Chondrocyte (in vitro differentiated cells): ENCODE measurements around the gene SERPINB10. TPM values are rescaled to one million over a fixed set of nuclear protein-coding genes. Genes with fewer than 3 reads are reported as not detected.

Source experiments
- DNase-seq: peaks from one replicate; pipeline ENCODE4 v3.0.0; 2021; ENCODE audit warnings: mixed read lengths, low spot score
- H3K27ac Mint-ChIP-seq: one replicate; pipeline ENCODE4 v1.8.0; 2021; ENCODE audit warnings: mild to moderate bottlenecking, moderate library complexity, mixed read lengths; ENCODE audit not compliant: unreplicated experiment
- H3K27me3 Mint-ChIP-seq: 2 replicates; pipeline ENCODE4 v1.8.0; 2021; ENCODE audit warnings: low read depth, mixed read lengths
- H3K36me3 Mint-ChIP-seq: 2 replicates; pipeline ENCODE4 v1.8.0; 2021; ENCODE audit warnings: low read depth, mixed read lengths
- H3K4me1 Mint-ChIP-seq: 2 replicates; pipeline ENCODE4 v1.8.0; 2021; ENCODE audit warnings: low read depth, mild to moderate bottlenecking, mixed read lengths
- H3K4me3 Mint-ChIP-seq: one replicate; pipeline ENCODE4 v1.8.0; 2021; ENCODE audit warnings: mild to moderate bottlenecking, moderate library complexity, mixed read lengths; ENCODE audit not compliant: unreplicated experiment
- H3K9me3 Mint-ChIP-seq: 2 replicates; pipeline ENCODE4 v1.8.0; 2021; ENCODE audit warnings: low read depth, mixed read lengths
- CTCF ChIP-seq: fragments of 200-600 bp; sonication (generic); IDR thresholded peaks from 2 replicates; pipeline ENCODE4 v1.5.0; 2021; ENCODE audit warnings: antibody characterized with exemption, mild to moderate bottlenecking, moderate library complexity
- long read RNA-seq: library from polyadenylated mRNA; stranded (forward); transcript quantifications from one replicate; pipeline ENCODE4 v2.0.0, GENCODE V29; 2021
- total RNA-seq: library from RNA; stranded (reverse); gene quantifications from 3 replicates; pipeline ENCODE4 v1.2.1, GENCODE V29; 2021

Gene SERPINB10, protein sequence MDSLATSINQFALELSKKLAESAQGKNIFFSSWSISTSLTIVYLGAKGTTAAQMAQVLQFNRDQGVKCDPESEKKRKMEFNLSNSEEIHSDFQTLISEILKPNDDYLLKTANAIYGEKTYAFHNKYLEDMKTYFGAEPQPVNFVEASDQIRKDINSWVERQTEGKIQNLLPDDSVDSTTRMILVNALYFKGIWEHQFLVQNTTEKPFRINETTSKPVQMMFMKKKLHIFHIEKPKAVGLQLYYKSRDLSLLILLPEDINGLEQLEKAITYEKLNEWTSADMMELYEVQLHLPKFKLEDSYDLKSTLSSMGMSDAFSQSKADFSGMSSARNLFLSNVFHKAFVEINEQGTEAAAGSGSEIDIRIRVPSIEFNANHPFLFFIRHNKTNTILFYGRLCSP
- not detected in 3 replicates for total RNA-seq
- long read RNA-seq, result 0 reads

GRCh38 chr18:63907664-63908063 lies at the start of gene SERPINB10:
Gene SERPINB10 (plus strand): TSS chr18:63907958. CDS start chr18:63915511, 7,553 bp downstream.
- Mint-ChIP-seq H3K9me3 (no peaks in the 10 kb centered on the region), H3K4me3 (no peak within 1 kb of the TSS), H3K27ac (no peak within 1 kb of the TSS), H3K4me1 (no peaks in the 10 kb centered on the region), H3K36me3 (no peaks in the 10 kb centered on the region), H3K27me3 (peaks cover 37% of the 10 kb centered on the region)
- TF ChIP-seq CTCF, result no peak
- no peak for DNase-seq

DNA sequence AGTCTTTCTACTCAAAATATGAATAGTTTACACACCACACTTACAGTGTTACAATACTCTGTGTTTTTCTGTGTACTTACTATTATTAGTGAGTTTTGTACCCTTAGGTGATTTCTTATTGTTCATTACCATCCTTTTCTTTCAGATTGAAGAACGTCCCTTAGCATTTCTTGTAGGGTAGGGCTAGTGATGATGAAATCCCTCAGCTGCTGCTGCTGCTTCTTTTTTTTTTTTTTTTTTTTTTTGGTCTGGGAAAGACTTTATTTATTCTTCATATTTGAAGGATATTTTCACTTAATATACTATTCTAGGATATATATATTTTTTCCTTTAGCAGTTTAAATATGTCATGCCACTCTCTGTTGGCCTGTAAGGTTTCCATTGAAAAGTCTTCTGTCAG lies 49.3 kb upstream of the SERPINB10 start:
- no peaks in the 10 kb centered on the region for H3K36me3 Mint-ChIP-seq
- H3K4me3 Mint-ChIP-seq, result no peak overlapping the region
- peaks cover 10% of the 10 kb centered on the region for H3K9me3 Mint-ChIP-seq
- no peak for DNase-seq
- peaks cover 22% of the 10 kb centered on the region for H3K27me3 Mint-ChIP-seq
- H3K27ac Mint-ChIP-seq, result no peak overlapping the region
- H3K4me1 Mint-ChIP-seq, result no peaks in the 10 kb centered on the region
- TF ChIP-seq CTCF, result no peak

GRCh38 chr18:63859781-63860475 lies 47.8 kb upstream of the SERPINB10 start:
- H3K36me3 Mint-ChIP-seq, result no peaks in the 10 kb centered on the region
- H3K27ac Mint-ChIP-seq, result no peak overlapping the region
- H3K27me3 Mint-ChIP-seq, result peaks cover 21% of the 10 kb centered on the region
- no peak overlapping the region for H3K4me3 Mint-ChIP-seq
- TF ChIP-seq CTCF, result no peak
- DNase-seq, result no peak
- peaks cover 9% of the 10 kb centered on the region for H3K9me3 Mint-ChIP-seq
- no peaks in the 10 kb centered on the region for H3K4me1 Mint-ChIP-seq

DNA sequence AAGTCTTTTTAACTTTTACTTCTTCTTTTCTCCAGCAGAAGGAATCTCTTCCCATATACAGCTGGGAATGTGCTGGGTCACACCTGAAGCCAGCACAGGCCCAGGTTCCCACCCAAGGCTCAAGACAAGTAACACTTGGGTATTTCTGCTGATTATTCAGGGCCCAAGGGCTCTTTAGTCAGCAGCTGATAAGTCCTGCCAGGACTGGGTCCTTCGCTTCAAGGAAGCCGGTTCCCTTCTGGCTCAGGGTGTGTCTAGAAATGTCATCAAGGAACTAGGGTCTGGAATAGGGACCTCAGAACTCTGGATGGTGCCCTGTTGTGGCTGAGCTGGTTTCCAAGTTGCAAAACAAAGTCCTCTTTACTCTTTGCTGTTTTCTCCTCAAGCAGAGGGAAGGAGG lies 47.2 kb upstream of the SERPINB10 start:
- H3K27ac Mint-ChIP-seq, result no peak overlapping the region
- no peak overlapping the region for H3K4me3 Mint-ChIP-seq
- TF ChIP-seq CTCF, result no peak
- no peak for DNase-seq
- no peaks in the 10 kb centered on the region for H3K4me1 Mint-ChIP-seq
- peaks cover 19% of the 10 kb centered on the region for H3K27me3 Mint-ChIP-seq
- H3K36me3 Mint-ChIP-seq, result no peaks in the 10 kb centered on the region
- peaks cover 7% of the 10 kb centered on the region for H3K9me3 Mint-ChIP-seq

DNA sequence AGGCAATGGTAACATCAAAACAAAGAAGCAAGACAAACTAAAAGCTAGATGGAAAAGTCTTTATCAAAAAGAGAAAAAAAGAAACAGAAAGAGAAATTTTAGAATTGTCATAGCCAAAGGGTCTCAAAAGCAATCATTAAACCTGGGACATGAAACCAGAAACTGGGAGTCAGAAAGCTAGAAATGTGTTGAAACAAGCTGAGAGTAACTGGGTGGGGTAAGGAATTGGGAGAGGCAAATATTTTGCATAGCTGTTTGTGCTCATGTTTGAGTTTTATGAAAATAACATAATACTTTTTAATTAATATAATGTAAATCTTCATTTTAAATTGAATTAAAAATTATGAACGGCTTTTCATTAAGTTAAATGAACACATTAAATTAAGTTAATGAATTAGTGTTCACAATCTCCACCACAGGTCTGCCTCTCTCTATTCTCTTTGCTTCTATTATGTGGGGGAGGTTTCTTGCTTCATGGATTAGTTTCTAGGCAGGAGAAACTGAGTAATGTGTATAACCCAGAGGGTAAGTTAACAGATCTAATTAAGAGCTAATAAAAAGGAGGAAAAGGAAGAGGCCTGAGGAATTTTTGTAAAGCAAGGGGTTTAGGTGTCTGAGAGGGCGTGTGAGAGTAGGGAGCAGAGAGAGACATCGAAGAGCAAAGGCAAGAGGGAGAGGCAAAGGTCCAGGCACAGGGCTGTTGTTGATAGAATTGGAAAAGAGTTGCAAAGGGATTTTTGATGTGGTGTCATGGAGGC lies 40.2 kb upstream of the SERPINB10 start:
- H3K27me3 Mint-ChIP-seq, result peaks cover 8% of the 10 kb centered on the region
- no peak for TF ChIP-seq CTCF
- no peaks in the 10 kb centered on the region for H3K4me1 Mint-ChIP-seq
- DNase-seq, result no peak
- no peak overlapping the region for H3K27ac Mint-ChIP-seq
- H3K9me3 Mint-ChIP-seq, result no peaks in the 10 kb centered on the region
- no peaks in the 10 kb centered on the region for H3K36me3 Mint-ChIP-seq
- no peak overlapping the region for H3K4me3 Mint-ChIP-seq
